ENCODE measurements around the gene RRBP1. TPM values are rescaled to one million over a fixed set of nuclear protein-coding genes. Genes with fewer than 3 reads are reported as not detected.
A peak's percentile ranks its signal among the peaks of the same experiment; 100 is the strongest.

The RRBP1 gene
- total RNA-seq, 1 donor from 2014 or later, result 46.7 TPM

- Mint-ChIP-seq H3K27me3 (ENCODE audit: low read depth) (no peaks in the 10 kb centered on the region), H3K27ac (ENCODE audit: unreplicated experiment) (peak overlapping the region; percentile 78), H3K4me1 (peaks cover 38% of the 10 kb centered on the region), H3K9me3 (no peaks in the 10 kb centered on the region), H3K36me3 (ENCODE audit: low read depth) (peaks cover under 1% of the 10 kb centered on the region), H3K4me3 (no peak overlapping the region)
- TF ChIP-seq, protein P1, sequence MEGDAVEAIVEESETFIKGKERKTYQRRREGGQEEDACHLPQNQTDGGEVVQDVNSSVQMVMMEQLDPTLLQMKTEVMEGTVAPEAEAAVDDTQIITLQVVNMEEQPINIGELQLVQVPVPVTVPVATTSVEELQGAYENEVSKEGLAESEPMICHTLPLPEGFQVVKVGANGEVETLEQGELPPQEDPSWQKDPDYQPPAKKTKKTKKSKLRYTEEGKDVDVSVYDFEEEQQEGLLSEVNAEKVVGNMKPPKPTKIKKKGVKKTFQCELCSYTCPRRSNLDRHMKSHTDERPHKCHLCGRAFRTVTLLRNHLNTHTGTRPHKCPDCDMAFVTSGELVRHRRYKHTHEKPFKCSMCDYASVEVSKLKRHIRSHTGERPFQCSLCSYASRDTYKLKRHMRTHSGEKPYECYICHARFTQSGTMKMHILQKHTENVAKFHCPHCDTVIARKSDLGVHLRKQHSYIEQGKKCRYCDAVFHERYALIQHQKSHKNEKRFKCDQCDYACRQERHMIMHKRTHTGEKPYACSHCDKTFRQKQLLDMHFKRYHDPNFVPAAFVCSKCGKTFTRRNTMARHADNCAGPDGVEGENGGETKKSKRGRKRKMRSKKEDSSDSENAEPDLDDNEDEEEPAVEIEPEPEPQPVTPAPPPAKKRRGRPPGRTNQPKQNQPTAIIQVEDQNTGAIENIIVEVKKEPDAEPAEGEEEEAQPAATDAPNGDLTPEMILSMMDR (conservative IDR thresholded peaks at IDR 0.05), result peak; percentile 57
- DNase-seq (ENCODE audit: low read depth, low spot score), result no peak
Observed at GRCh38 chr20:17648791-17649730, 33.0 kb downstream of the RRBP1 start.

GRCh38 chr20:17648315-17648646, 33.8 kb downstream of the RRBP1 start:
- H3K27me3 Mint-ChIP-seq (ENCODE audit: low read depth), result no peaks in the 10 kb centered on the region
- H3K27ac Mint-ChIP-seq (ENCODE audit: unreplicated experiment), result no peak overlapping the region
- H3K36me3 Mint-ChIP-seq (ENCODE audit: low read depth), result no peaks in the 10 kb centered on the region
- no peak for DNase-seq (ENCODE audit: low read depth, low spot score)
- H3K4me3 Mint-ChIP-seq, result no peak overlapping the region
- peaks cover 46% of the 10 kb centered on the region for H3K4me1 Mint-ChIP-seq
- TF ChIP-seq, protein P1 (conservative IDR thresholded peaks at IDR 0.05), result no peak
- H3K9me3 Mint-ChIP-seq, result no peaks in the 10 kb centered on the region

- DNase-seq (ENCODE audit: low read depth, low spot score), result no peak
- Mint-ChIP-seq H3K27ac (ENCODE audit: unreplicated experiment) (peak overlapping the region; percentile 57), H3K27me3 (ENCODE audit: low read depth) (no peaks in the 10 kb centered on the region), H3K9me3 (no peaks in the 10 kb centered on the region), H3K4me1 (peaks cover 47% of the 10 kb centered on the region), H3K36me3 (ENCODE audit: low read depth) (no peaks in the 10 kb centered on the region), H3K4me3 (no peak overlapping the region)
- TF ChIP-seq, protein P1 (conservative IDR thresholded peaks at IDR 0.05), result no peak
Observed at GRCh38 chr20:17647391-17648314, 34.4 kb downstream of the RRBP1 start.

DNA sequence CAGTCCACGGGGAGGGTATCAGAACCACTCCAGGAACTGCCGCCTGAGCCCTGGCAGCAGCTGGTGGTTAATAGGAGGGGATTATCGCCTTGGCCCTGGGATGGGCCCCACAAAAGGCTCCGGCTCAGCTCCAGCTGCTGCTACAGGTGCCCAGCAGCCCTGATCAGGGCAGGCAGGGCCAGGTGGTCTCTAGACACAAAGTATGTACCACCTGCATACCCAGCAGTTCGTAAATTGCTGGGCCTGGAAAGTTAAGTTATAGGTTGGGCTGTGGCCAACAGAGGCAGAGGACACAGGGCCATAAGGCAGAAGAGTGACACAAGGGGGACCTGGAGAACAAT, 35.1 kb downstream of the RRBP1 start:
- H3K27ac Mint-ChIP-seq (ENCODE audit: unreplicated experiment), result peak overlapping the region; percentile 45
- H3K4me3 Mint-ChIP-seq, result no peak overlapping the region
- TF ChIP-seq, protein P1 (conservative IDR thresholded peaks at IDR 0.05), result no peak
- H3K27me3 Mint-ChIP-seq (ENCODE audit: low read depth), result no peaks in the 10 kb centered on the region
- peaks cover 47% of the 10 kb centered on the region for H3K4me1 Mint-ChIP-seq
- no peak for DNase-seq (ENCODE audit: low read depth, low spot score)
- no peaks in the 10 kb centered on the region for H3K36me3 Mint-ChIP-seq (ENCODE audit: low read depth)
- no peaks in the 10 kb centered on the region for H3K9me3 Mint-ChIP-seq

DNA sequence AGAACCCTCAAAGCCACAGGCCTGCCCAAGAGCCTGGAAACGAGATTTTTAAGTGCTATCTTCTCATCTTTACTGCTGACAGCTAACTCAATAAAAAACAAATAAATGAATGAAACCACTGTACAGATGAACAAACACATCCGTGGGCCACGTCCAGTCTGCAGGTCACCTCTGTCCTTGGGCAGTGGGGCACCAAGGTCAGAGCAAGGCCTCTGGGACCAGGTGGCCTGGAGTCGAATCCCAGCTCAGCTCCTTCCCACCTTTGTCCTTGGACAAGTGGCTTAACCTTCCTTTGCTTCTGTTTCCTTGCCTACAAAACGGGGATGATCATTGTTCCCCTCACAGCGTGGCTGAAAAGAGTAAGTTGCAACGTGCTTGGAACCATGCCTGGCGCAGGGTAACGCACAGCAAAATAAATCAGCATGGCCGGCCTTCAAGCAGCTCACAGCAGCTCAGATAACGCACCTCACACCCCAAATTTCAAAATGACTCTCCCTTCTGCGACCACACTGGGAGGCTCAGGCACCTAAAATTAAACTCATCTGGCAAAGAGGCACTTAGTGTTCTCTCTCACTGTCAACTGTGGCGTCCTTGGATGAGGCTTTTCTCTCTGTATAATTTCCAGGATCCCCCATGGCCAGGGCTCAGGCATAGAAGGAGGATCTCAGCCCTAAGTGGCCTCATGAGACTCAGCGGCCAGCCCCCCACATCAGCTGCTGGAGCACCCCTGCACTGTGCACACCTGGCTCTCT, 35.7 kb downstream of the RRBP1 start:
- TF ChIP-seq, protein P1 (conservative IDR thresholded peaks at IDR 0.05), result no peak
- no peak for DNase-seq (ENCODE audit: low read depth, low spot score)
- Mint-ChIP-seq H3K4me3 (no peak overlapping the region), H3K9me3 (no peaks in the 10 kb centered on the region), H3K36me3 (ENCODE audit: low read depth) (no peaks in the 10 kb centered on the region), H3K27me3 (ENCODE audit: low read depth) (no peaks in the 10 kb centered on the region), H3K27ac (ENCODE audit: unreplicated experiment) (peak overlapping the region; percentile 45), H3K4me1 (peaks cover 47% of the 10 kb centered on the region)

Data from neural crest cell (in vitro differentiated cells).